ENCODE data around the gene AQP9.

The AQP9 gene

GRCh38 chr15:58159827-58160386, 21.7 kb downstream of the AQP9 start:
- no peak for DNase-seq (ENCODE audit: low read depth in 1 of 2, low spot score in 1 of 2)
- H3K27ac ChIP-seq (replicated peaks), result no peak overlapping the region
- TF ChIP-seq POLR2AphosphoS5 (IDR thresholded peaks at IDR 0.05; ENCODE audit: low read depth) (no peak), REST (IDR thresholded peaks at IDR 0.05; ENCODE audit: insufficient replicate concordance, low read depth) (no peak), CTCF (IDR thresholded peaks at IDR 0.05; ENCODE audit: insufficient read depth, low read length) (no peak), GABPA (IDR thresholded peaks at IDR 0.05; ENCODE audit: low read depth) (no peak), SPI1 (IDR thresholded peaks at IDR 0.05; ENCODE audit: borderline replicate concordance, low read depth) (no peak)
- H3K4me3 ChIP-seq (replicated peaks; ENCODE audit: insufficient read depth, low read length), result no peak overlapping the region
- H3K27me3 ChIP-seq (ENCODE audit: insufficient read depth, poor library complexity, severe bottlenecking), result peaks cover under 1% of the 10 kb centered on the region

GRCh38 chr15:58161436-58161930, 23.3 kb downstream of the AQP9 start:
- H3K27me3 ChIP-seq (ENCODE audit: insufficient read depth, poor library complexity, severe bottlenecking), result peaks cover 3% of the 10 kb centered on the region
- no peak overlapping the region for H3K27ac ChIP-seq (replicated peaks)
- DNase-seq (ENCODE audit: low read depth in 1 of 2, low spot score in 1 of 2), result no peak
- TF ChIP-seq POLR2AphosphoS5 (IDR thresholded peaks at IDR 0.05; ENCODE audit: low read depth) (no peak), GABPA (IDR thresholded peaks at IDR 0.05; ENCODE audit: low read depth) (no peak), REST (IDR thresholded peaks at IDR 0.05; ENCODE audit: insufficient replicate concordance, low read depth) (no peak), SPI1 (IDR thresholded peaks at IDR 0.05; ENCODE audit: borderline replicate concordance, low read depth) (no peak), CTCF (IDR thresholded peaks at IDR 0.05; ENCODE audit: insufficient read depth, low read length) (no peak)
- H3K4me3 ChIP-seq (replicated peaks; ENCODE audit: insufficient read depth, low read length), result no peak overlapping the region

GRCh38 chr15:58163985-58164384, 25.8 kb downstream of the AQP9 start:
- TF ChIP-seq REST (IDR thresholded peaks at IDR 0.05; ENCODE audit: insufficient replicate concordance, low read depth), result no peak
- no peak for TF ChIP-seq POLR2AphosphoS5 (IDR thresholded peaks at IDR 0.05; ENCODE audit: low read depth)
- no peak for TF ChIP-seq SPI1 (IDR thresholded peaks at IDR 0.05; ENCODE audit: borderline replicate concordance, low read depth)
- no peak for TF ChIP-seq GABPA (IDR thresholded peaks at IDR 0.05; ENCODE audit: low read depth)
- DNase-seq (ENCODE audit: low read depth in 1 of 2, low spot score in 1 of 2), result no peak
- Histone ChIP-seq H3K27ac (replicated peaks) (no peak overlapping the region), H3K27me3 (ENCODE audit: insufficient read depth, poor library complexity, severe bottlenecking) (peaks cover 3% of the 10 kb centered on the region), H3K4me3 (replicated peaks; ENCODE audit: insufficient read depth, low read length) (no peak overlapping the region)
